ENCODE data around the gene ISG15.
A peak's percentile ranks its signal among the peaks of the same experiment; 100 is the strongest.
"Not testable (repeated sequence)": the region's sequence is repeated elsewhere in the genome, so short reads cannot be mapped to it uniquely, and the experiment has no call there.

The ISG15 gene

DNA sequence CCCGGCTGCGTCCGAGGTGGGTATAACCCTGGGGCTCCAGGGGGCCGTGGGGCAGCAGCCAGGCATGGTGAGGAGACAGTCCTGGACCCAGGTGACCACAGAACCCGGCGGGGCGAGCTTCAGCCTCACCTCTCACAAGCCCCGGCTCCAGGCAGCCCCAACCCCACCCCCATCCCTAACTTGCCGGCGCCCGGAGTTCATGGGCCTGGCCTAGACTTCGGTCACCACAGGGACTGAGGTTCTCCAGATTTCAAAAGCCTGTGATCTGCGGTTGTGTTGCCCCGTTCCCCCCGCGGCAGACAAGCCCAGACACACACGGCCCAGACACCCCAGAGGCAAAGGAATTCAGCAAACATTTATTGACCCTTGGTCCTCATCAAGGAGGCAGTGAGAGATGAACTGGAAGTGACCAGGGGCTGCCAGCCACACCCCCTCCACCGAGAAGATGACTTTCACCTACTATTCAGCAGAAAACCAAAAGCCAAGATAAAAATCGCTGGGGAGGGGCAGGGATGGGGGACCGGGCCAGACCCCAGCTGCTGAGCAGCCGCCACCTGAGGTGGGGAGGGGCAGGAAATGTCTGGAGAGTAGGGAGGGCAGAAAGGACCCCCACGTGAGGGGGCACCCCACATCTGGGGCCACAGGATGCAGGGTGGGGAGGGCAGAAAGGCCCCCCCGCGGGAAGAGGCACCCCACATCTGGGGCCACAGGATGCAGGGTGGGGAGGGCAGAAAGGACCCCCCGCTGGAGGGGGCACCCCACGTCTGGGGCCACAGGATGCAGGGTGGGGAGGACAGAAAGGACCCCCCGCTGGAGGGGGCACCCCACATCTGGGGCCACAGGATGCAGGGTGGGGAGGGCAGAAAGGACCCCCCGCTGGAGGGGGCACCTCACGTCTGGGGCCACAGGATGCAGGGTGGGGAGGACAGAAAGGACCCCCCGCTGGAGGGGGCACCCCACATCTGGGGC lies 17.3 kb upstream of the ISG15 start:
- no peak for DNase-seq (ENCODE audit: low read depth)

DNA sequence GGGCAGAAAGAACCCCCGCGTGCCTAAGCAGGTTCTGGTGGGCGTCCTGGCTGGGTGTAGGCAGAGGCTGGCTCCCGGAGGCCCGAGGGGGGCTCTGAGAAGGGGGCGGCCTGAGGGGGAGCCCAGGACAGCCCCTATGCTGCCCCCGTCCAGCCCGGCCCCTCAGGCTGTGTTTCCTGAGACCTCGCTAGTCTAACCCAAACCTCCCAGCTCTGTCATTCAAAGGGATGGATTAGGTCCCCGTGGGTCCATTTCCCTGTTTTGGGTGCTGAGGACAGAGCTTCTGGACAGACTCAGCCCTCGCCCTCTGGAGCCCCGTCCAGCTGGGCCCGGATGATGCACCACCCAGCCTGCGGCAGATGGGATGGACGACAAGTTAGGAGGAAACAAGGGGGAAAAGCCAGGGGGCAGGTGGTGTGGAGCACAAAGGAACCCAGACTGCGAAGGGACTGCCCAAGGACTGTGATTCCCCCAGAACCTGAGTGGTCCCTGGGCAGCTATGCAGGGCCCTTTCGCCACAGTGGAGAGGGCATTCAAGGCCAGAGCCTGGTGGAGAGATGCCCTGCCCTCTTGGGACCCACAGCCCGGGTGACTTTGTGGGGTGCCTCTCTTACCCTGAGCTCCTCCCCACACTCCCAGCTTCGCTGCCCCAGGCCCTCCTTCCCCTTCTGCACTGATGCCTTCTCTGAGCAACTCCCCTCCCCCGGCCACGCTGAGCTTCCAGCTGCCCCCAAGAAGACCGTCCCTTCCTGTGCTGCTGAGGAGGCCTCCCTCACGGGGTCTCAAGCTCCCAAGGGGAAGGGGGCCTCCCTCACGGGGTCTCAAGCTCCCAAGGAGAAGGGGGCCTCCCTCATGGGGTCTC lies 16.2 kb upstream of the ISG15 start:
- DNase-seq (ENCODE audit: low read depth), result no peak

DNA sequence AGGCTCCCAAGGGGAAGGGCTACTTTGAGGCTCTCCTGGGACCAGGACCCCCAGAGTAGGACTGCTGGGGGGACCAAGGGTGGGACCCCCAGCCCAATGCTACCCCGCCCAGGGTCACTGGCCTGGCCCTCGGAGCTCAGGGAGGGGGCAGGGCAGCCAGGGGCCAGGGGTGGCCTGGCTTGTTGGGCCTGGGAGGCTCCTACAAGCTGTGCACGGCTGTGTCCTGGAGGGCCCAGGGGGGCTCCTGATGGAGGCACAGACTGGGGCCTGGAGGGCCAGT lies 15.6 kb upstream of the ISG15 start:
- no peak for DNase-seq (ENCODE audit: low read depth)

DNA sequence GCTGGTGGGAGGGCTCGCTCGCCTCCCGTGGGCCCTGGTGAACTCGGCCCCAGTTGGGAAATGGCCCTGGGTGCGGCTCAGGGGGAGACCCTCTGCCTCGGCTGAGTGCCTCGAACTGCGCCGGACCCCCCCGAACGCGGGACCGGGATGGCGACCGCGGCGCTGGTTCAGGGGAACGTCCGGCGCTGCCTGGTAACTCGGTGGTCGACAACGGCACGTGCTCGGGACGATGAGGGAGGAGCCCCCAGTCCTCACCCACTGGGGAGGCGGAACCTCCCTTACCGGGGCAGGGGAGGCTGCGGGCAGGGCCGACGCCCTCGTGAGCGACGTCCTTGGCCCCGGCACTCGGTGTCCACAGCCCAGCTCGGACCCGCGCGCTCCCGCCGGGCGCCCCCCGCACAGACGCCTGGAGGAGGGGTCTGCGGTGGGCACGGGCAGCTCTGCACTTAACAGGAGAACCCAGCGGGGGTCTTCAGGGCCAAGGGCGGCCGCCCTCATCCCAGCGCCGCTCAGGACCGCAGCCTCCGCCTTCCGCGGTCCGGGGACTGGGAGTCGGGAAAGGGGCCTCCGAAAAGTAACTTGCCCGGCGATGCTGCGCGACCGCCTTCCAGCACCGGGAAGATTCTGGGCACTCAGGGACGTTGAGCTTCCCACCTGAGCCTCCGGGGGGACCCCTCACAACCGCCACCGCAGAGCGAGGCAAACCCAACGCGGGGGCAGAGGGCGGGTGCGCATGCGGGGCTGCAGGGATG lies 15.1 kb upstream of the ISG15 start:
- no peak for DNase-seq (ENCODE audit: low read depth)

DNA sequence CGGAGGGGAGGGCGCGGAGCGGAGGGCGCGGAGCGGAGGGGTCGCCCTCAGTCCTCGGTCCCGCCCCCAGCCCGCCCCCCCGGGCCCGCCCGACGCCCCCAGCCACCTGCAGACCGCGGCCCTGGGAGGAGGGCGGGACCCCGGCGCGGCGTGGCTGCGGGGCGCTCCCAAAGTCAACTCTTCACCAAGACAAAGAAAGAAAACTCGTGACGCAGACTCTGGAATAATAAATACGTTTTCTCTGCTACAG lies 14.6 kb upstream of the ISG15 start:
- DNase-seq (ENCODE audit: low read depth), result no peak

DNA sequence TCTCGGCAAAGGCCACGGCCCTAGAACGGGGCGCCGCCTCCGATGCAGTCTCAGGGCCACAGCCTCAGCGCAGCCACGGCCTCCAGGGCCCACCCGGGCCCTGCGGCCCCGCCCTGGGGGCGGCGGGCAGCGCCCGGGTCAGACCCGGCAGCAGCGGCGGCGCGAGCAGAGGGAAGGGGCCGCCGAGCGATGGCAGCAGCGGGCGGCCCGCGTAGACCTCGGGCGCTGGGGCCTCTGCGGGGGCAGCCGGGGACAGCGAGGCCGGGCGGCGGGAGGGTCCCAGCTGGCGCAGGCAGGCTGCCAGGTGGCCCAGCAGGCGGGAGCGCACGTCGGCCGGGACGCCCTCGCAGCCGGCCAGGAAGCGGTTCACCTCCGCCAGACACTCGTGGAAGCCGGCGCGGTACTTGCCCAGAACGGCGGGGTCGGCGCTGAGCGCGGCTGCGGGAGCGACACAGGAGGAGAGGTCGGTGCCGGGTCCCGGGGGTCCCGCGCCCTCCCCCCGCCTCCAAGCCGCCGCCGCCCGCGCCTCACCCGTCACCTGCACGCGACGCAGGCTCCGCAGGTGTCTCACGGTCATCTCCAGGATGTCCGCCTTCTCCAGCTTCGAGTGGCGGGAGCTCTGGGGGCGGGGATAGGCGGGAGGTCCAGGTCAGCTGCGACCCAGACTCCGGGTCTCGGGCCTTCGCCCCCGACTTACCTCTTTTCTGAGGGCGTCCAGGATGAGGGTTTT lies 14.1 kb upstream of the ISG15 start:
- DNase-seq (ENCODE audit: low read depth), result no peak

DNA sequence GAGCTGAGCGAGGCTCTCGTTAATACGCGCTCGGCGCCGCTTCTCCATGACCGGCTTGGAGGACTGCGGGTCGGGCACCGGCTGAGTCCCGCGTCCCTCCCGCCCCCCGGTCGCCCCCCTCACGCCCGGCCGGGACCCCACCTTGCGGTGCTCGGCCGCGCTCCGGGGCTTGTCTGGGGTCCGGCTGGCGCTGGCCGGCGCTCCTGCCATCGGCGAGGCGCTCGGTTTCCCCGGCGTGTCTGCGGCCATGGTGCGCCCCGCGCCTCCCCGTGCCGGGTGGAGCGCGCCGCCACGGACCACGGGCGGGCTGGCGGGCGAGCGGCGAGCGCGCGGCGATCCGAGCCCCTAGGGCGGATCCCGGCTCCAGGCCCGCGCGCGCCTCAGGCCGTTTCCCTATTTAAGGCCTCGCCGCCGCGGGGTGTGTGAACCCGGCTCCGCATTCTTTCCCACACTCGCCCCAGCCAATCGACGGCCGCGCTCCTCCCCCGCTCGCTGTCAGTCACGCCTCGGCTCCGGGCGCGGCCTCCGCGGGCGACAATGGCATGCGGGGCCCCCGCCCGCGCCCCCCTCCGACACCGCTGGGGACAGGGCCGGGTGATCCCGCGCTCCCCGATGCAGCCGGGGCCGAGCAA lies 13.5 kb upstream of the ISG15 start, which contains the start of gene HES4:
Gene HES4, minus strand, starts transcription at position 373 of the 632 bp plus-strand sequence. Its CDS starts 124 bp downstream, at position 249.
- DNase-seq (ENCODE audit: low read depth), result peak; percentile 82

DNA sequence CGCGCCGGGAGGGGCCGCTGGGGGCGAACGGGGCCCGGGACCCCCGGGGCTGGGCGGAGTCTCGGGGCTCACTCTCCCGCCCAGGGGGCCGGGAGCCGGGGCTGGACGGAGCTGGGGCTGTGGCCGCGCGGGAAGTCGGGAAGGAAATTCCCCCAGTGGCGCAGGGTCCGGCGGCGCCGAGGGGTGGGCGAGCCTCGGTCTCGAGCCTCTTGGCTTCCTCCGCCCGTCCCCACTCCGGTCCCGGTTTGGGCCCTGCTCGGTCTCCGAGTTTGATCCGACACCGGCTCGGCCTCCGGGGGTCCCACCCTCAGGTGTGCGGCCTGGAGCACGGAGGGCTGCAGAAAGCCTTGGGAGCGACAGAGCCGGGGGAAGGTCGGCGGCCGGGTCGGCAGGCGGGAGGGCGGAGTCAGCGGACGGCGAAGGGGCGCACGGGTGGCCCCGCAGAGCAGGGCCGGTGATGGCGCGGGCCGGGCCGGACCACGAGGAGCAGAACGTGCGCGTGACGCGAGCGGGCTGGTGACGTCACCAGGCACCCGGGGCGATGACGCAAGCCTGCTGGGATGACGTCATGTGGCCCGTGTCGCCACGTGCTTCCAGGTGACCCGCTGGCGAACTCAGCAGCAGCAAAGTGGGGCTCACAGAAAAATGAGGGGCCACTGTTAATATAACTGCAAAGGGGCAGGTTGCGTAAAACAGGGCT lies 12.8 kb upstream of the ISG15 start:
- no peak for DNase-seq (ENCODE audit: low read depth)

DNA sequence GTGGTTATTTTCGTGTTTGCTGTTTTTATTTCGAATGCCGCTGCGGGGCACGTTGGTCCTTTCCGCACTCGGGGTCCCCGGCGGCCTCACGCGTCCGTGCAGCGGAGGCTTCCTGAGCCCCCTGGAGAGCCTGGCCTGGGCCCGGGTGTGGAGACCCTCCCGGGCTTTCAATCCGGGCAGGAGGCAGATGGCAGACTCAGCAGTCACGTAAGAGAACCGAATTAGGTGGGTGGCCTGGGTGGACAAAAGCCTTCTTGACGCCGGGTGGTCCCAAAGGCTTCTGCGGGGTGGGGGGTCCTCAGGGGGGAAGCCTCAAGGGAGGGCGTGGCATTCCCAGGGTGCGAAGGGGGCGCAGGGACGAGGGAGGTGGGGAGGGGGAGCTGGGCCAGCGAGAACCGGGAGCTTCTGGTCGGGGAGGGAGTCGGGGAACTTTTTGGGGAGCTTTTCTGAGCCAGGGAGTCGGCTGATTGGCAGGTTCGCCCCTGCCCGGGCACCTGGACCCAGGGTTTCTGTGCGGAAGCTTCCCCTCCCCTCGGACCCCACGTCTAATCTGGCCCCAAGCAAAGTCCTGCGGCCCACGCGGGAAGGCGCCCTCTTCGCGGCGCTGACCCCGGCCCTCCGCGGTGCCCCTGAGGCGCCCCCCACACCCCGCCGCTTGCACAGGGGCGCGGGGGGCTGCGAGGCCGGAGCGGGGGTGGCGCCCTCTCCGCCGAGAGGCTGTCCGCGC lies 12.1 kb upstream of the ISG15 start:
- DNase-seq (ENCODE audit: low read depth), result no peak

DNA sequence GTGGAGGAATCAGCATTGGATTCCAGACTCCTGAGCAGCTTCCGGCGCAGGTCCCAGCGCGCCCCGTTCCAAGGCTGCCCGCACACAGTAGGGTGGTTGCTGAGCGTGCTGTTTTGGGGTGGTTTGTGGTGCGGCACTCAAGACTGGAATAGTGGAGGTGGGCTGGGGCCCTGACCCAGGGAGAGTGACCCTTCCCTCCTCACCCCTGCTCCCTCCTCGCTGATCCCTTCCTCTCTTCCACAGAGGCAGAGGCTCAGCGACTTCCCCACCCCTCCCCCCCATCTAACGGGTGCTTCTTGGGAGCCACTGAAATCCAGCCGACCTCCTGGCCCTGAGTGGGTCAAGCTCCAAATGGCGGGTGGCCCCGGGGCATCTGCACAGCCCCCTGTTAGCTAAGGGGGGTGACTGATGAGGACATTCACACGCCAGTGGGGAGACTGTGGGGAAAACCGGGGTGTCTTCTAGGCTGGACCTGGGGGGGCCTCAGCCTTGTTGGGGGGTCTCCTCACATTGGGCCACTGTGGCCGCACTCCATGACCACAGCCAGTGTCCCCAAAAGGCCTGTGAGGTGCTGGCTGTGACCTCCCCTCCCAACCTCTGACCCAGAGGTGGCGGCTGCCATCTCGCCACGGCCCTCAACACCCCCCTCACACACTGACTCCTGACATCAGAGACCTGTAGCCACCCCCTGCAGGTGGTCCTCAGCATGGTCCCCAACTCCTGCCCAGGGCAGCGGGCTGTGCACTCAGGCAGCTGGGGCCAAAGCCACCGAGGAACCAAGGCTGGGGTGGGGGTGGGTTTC lies 9.5 kb upstream of the ISG15 start:
- no peak for DNase-seq (ENCODE audit: low read depth)

DNA sequence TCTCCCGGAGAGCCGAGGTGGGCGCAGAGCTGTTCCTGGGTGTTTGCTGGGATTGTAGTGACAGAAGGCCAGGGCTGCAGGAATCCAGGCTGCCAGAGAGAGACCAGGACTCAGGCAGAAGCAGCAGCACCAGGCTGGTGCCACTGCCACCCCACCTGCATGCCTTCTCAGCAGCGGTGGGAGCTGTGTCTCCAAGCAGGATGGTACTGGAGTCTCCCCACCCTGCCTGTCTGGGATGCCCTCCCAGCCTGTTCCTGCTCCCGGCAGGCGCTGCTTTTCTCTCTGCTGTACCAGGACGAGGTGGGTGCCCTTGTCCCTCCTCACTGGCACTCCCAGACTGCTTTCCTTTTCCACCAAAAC lies 8.9 kb upstream of the ISG15 start:
- no peak for DNase-seq (ENCODE audit: low read depth)

DNA sequence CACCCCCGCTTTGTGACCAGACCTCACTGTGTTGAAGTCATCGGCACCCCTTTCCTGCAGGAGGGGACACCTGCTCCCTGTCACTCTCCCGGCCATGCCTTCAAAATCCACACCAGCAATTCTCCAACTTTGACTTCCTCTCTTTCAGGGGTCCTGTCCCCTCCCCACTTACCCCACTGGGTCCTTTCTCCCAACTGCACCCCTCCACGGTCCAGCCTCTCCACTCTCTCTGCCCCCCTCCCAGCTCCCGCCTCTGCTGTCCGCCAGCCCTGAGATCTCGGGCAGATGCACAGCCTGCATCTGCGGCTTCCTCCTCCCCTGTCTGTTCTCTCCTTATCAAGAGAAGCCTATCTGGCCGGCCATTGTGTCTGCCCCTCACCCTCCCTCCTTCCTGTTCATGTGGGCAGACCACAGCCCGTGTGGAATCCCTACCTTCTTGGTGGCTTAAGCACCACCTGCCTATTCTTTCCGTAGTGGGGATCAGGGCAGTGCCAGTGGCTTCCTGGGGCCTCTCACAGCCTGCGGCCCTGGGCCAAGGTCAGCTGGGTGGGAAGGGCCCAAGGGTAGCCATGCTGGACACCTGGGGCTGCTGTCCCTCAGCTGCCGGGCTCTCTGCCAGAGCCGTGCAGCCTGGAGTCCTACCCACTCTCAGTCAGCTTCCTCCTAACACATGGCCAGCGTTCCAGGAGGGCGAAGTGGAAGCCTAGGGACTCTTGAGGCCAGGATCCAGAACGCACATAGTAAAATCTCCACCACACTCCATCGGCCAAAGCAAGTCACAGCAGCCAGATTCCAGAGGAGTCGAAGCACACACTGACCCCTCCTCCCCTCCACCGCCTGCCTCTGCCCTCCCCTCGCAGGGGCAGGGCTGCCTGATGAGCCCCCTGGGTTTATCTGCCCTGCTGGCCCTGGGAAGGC lies 8.3 kb upstream of the ISG15 start:
- DNase-seq (ENCODE audit: low read depth), result no peak

DNA sequence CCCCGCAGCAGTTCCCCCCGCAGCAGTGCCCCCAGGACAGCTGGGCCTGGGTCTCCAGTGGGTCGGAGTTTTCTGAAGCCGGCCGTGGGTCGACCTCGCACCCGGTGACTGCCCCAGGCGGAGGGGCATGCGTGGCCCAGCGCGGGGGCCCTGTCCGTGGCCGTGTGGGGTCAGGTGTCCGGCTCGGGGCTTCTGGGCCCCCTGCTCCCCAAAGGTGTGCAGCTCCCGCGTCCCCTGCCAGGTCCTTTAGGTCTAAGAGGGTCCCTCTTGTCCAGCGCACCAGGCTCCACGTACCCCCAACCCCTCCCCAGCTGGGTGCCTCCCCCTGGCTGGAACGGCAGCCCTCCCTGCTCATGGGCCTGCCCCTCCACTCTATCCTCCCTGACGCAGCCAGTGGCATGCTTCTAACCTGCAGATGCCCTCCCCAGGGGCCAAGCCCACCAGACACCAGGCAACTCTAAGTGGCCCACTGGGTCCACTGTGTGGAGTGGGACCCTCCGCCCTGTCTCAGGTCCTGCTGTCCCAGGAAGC lies 7.5 kb upstream of the ISG15 start:
- no peak for DNase-seq (ENCODE audit: low read depth)

DNA sequence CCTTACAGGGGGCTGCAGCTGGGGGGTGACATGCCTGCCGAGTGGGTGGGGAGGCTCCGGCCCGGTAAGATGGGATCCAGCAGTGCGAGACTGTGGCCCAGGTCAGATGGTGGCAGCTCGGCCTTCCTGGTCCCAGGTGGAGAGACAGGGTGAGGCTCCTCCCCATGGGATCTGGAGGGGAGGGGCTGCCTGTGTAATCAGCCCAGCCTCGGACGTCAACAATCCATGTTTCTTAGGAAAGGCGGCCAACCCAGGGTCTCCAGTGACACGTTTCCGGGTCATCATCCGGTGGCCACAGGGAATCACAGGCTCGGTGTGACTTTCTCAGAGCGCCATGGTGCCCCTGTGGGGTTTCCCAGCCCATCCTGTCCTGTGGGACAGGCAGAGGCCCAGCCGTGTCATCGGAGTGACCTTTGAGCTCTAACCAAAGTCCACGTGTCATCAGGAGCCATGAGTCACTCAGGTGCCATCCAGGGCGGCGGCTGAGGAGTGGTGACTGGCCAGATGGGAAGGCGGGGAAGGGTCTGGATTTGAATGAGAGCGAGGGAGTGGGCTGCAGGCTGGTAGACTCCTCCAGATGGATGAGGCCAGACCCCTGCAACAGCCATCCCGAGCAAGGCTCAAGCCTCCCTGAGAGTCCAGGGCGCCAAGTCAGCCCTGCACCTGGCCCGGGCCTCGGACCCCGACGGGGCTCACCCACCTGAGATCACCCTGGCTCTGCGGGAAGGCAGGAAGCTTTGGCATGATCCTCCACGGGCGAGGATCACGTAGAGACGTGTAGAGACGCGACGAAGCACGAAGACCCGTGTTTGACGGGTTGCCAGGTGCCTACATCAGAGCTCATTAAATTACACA lies 6.8 kb upstream of the ISG15 start:
- no peak for DNase-seq (ENCODE audit: low read depth)

DNA sequence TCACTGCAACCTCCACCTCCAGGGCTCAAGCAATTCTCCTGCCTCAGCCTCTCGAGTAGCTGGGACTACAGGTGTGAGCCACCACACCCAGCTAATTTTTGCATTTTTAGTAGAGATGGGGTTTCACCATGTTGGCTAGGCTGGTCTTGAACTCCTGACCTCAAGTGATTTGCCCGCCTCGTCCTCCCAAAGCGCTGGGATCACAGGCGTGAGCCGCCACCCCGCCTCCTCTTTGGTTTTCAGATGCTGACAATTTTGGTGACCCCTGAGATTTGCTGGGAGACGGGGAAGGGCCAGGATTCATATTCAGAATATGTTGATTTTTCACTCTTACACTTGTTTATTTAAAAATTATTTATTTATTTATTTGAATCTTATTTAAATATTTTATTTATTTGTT lies 3.2 kb upstream of the ISG15 start:
- DNase-seq (ENCODE audit: low read depth), result not testable (repeated sequence)

DNA sequence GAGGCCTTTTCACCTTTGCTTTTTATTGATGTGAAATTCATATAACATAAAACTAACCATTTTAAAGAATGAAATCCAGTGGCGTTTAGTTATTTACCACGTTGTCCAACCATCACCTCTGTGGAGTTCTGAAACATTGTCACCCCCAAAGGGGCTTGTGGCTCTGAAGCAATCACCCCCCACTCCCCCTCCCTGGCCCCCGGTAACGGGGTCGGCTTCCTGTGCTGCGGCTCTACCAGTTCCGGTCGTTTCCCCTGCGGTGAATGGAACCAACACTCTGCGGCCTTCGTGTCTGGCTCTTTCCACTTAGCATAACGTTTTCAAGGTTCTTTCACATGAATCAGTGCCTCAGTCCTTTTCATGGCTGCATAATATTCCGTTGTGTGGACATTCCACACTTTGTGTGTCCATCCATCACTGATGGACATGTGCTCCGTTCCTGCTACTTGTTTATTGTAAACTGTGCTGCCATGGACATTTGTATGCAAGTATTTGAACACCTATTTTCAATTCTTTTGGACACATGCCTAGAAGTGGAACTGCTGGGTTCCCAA lies 1.8 kb upstream of the ISG15 start:
- no peak for DNase-seq (ENCODE audit: low read depth)

DNA sequence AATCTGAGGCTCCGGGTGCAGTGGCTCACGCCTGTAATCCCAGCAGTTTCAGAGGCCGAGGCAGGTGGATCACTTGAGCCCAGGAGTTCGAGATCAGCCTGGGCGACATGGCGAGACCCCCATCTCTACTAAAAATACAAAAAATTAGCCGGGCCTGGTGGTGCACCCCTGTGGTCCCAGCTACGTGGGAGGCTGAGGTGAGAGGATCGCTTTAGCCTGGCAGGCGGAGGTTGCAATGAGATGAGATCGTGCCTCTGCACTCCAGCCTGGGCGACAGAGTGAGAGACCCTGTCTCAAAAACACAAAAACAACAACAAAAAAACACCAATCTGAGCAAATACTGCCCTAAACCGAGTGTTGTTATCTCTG lies 577 bp upstream of the ISG15 start:
- not testable (repeated sequence) for DNase-seq (ENCODE audit: low read depth)
